Islet of Langerhans (tissue), 1 donor: ENCODE measurements around the gene TMCC2.

ENCODE experiments used
- FAIRE-seq: peaks from one replicate; lab custom pipeline; 2011; peaks lifted over from hg19 to GRCh38; lab: Jason Lieb, UNC

TMCC2 gene

DNA sequence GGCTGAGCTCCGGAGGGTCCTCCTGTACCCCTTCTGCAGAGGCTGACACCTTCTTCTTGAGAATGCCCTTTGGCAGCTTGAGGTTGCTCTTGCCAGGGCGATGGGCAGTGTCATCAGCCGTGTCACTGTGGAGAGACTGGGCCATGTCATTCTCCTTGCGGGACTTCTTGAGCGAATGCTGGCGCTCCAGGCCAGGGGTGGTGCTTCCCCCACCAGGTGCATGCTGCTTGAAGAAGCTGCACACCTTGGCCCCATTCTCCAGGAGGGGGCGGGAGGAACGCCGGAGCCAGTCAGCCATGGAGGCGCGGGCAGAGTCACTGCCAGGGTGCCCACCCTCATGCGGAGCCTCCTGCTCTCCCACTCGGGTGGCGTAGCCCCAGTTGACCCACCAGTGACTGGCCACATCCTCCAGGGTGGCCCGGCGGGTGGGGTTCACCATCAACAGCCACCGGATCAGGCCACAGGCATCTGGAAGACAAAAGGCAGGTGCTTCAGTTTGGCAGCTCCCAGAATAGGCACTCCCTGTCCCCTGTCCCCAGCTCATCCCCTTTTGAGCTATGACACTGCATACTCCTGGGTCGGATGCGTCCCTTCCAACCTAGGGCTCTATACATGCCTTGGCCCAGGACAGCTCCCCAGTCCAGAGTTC is 76.4 kb downstream of the TMCC2 start:
- FAIRE-seq: no peak

DNA sequence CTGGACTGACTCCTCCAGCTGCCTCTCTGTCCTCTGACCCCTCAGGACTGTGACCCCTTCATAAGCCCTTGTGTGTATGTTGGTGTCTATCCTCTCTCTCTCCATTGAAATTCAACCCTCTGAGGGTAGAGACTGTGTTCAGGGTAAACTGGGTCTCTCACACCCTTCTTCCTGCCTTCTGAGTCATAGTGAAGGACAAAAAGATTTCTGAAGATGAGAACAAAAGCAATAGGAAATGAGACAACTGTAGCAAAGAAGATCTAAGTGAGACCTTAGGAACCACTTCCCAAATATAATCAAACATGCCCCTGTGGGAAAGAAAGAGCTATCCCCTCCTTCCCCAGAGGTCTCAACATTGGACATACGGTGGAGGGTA is 76.9 kb downstream of the TMCC2 start:
- no peak for FAIRE-seq

DNA sequence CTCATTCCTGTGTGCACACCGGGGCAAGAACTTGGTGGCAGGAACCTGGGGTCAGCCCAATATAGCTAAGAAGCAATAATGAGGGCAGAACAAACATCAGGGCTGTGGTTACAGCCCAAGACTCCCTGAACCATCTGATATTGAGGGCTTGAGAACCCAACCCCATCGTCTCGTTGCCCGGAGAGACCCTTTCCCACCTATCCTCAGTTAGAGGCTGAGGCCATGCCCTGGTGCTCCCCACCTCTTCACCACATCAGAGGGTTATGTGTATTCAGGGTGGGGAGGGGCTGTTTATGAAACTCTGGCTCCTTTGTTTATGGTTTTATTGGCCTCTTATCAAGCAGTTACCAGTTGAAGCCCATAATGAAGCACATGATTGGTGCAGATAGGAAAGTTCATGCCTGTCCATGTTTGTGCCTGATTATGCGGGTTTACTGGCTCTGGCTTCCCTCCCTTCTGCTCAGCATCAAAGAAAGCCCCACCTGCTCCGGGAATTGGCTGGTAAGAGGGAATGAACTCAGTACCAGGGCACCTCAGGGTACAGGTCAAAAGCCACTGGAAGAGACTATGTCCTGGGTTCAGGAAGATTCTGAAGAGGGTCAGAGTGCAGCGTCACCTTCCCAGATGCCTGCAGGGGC is 79.3 kb downstream of the TMCC2 start:
- FAIRE-seq: no peak

DNA sequence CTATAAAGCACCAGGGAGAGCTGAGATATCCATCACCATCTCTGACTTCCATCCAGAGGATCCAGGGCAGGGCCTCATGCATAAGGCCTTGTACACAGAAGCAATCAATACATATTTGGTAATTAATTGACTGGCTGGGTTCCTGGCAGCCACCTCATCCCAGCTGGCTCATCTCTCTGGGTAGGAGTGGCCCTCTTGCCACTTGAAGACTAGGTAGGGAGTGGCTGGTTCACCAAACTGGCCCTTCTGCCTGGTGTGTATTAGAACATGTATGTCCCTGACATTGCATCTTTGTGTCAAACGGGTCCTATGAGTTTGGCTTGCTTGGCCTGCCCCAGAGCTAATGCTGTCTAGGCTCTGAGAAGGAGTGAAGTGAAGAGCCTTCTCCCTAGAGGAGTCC is 82.0 kb downstream of the TMCC2 start:
- FAIRE-seq: no peak

DNA sequence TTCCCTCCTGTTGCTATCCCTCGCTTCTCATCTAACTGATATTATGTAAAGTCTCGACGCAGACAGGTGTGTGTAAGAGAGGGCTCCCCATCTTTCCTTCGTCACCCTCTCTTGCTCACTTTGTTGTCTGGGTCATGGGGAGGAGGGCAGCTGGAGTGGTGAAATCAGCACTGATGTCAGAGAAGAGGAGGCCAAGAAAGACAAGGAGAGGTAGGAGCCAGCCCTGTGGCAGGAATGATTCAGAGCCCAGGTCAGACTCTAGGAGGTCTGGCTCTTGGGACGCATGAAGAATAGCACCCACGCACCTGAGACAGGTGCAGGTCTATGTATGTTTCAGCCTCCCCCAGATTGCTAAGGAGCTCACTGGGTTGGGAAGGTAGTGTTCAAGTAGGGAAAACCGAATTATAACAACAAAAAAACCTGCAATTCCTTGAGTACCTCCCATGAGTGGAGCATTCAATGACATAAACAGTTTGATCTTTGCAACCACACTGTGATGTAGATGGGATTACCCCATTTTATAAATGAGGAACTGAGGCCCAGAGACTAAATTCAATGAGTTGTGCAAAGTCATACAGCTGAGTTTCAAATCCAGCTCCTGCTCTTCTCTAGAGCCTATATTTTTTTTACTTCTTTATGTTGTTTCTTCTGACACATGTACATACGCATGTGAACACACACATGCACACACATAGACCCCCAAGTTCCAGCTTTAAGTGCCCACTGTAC is 83.4 kb downstream of the TMCC2 start:
- FAIRE-seq: no peak

DNA sequence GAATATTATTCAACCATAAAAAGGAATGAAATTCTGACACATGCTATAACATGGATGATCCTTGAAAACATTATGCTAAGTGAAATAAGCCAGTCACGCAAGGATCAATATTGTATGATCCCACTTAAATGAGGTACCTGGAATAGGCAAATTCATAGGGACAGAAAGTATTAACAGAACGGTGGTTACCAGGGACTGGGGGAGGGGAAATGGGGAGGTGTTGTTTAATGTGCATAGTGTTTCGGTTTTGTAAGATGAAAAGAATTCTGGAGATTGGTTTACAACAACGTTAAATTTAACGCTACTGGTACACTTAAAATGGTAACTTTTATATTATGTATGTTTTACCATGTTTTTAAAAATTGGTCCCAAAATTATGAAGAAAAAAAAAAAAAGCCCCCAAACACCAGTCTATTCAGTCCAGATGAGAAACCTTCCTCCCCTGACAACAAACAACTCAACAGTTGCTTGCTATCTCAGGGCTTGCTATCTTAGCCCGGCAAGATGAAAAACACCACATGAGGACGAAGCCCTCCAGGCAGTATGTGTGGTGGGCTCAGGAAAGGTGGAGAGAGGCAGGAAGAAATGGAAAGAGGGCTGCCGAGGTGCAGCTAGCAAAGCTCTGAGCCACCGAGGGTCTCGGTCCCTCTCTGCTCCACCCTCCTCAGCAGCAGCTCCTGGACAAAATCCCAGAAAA is 85.3 kb downstream of the TMCC2 start:
- no peak for FAIRE-seq

DNA sequence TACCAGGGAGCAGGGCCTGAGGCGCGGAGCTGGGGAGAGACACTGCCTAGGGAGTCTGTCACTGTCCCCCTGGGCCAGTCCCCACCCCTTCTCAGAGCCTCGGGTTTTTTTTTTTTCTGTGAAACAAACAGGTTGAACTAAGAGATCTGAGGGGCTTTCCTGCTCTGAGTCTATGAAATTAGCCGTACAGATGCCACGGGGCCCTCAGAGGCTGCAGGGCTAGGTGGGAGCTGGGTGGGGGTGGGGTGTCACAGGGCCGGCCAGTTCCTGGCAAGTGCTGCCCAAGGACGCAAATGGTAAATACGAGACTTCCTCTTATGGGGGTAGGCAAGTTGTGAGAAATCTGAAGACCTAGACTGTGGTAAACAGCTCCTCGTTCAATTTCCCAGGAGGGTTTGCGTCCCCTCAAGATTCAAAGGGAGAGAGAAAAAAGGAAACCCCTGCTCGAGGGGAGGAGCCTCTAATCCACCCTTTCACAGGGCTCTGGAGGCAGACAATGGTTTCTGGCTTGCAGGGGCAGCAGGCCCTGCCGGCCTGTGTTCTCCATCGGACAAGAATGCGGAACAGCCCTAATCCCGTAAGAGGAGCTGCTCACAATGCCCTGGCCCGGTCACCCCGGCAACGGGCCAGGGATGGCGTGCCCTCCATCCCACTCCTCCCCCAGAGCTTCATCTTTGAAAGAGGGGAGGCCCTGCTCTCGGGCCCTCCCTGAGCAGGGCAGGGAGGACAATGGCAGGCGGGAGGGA is 86.0 kb downstream of the TMCC2 start:
- no peak for FAIRE-seq

DNA sequence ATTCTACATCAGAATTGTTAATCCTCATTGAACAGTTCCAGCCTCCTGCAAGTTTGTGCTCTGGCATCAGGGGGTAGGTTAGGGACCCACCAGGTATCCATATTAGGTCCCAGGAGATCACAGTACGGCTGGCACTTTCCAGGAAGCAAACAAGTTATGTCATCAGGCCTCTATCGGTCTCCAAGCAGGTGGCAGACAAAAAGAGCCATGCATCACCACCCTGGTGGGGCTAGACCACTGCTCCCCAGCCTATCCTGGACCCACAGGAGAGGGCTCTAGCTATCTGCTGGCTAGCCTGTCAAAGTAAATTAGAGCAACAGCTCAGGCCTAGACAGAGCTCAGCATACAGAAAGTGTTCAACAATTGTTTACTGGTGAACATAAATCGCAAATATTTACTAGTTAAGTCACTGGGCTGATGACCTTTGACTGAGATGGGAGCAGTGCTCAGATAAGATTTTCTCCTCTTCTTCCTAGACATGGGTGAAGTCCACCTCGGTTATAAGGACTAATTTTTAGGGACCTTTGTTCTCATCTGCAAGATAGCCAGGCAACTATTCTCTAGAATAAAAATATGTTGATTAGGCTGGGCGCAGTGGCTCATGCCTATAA is 87.4 kb downstream of the TMCC2 start:
- no peak for FAIRE-seq

DNA sequence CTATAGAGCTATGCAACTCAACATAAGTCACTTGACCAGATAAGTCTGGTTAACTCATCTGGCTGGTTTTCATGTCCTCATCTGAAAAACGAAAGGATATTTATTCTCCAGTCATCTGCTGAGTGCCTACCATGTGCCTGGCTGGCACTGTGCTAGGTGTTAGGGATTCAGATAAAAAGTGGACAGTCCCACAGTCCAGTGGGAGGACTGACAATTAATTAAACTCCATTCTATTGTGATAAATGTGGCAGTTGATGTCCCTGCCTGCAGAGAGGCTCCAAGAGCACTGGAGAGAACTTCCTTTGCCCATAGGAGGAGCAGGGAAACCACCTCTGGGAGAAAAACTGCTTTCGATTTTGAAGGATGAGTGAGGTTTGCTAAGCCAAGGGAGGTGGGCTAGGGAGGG is 88.4 kb downstream of the TMCC2 start:
- FAIRE-seq: no peak

DNA sequence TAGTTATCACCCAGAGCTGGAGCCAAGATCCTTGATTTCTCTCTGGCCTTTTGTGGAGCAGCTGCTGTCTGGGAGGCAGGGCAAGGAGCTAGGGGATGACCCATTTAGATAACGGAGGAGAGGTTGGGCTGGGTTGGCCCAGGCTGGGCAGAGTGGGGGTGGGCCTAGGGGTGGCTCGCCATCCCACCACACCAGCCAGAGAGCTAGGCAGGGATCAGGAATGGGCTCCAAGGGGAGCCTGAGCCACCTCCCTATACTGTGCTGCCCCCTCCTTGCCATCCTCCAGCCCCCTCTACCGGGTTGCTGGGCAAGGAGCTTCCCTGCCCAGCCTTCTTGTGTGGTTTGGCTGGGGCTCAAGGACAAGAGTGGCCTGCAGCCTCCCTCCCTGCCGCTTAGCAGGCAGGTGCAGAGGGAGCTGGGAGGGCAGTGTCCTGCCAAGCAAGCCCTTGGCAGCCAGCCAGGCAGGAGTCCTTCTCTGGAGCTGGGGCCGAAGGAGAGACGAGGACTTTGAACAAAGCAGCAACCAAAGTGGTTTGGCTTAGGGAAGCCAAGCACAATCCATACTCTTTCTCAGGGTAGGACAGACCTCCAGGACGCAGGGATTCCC is 89.7 kb downstream of the TMCC2 start:
- no peak for FAIRE-seq

DNA sequence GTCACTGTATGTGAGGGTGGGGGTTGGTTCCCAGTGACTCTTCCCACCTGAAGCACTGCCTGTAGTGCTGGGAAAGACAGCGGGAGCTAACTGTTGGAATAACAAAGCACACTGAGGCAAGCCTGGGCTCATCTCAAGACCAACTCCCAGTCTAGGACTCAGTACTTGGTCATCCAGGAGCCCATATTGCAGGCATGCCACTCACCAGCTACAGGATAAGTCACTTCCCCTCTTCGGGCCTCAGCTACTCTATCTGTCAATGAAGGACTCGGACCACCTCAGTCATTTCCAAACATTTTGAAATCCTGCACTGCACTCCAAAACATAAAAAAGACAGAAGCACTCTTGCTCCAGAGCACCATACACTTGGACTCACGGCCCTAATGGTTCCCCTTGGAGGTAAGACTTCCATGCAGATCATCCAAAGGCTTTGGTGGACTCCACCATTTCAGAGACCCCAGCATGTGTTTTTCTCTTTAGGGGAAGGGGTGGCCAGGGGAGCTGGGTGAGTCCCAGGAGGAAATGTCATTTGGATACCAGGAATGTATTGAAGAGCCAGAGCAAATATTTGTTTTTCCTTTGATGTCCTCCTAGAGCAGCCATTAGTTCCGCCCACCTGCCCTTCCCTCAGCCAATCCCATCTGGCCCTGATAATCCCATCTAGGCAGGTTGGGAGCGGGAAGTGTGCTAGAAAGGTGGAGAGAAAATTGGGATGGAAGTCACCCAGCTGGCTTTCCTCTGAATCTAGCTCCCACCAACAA is 90.7 kb downstream of the TMCC2 start:
- FAIRE-seq: no peak

DNA sequence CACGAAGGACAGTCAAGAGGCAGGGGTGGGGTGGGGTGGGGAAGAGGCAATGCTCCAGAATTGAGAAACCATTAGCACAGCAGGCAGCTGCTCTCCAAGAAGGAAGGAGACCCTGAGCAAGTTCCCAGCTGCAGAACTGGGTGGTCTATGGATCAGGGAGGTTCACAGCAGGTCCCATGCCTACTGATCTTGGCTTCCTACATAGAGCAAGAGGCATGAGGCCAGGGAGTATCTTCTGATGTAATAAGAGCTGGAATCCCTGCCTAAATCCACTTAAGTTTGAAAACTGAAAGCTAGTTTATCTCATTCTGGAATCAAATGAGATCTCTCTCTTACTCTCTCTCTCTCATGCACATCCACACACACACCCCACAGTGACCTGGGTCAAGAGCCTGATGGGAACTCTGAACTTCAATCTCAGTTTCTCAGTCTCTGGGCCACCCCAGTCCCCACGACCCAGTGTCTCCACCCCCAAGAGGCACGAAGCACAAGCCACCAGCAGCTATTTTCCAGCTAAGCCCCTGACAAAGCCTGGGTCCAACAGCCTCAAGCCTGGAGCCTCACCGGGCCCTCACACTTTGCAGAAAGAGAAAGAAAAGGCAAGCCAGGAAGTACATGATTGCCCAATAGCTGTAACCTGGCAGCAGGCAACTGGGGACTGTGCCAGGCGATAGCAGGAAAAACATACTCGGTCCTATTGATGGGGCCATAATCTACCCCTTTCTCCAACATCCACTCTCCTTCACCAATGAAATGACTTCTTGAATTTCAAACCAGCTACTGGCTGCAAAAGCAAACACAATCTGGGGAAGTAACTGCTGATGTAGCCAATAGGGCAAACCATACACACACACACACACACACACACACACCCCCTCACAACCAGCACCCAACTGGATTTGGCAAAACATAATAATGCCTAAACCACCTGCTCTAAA is 91.6 kb downstream of the TMCC2 start:
- no peak for FAIRE-seq

DNA sequence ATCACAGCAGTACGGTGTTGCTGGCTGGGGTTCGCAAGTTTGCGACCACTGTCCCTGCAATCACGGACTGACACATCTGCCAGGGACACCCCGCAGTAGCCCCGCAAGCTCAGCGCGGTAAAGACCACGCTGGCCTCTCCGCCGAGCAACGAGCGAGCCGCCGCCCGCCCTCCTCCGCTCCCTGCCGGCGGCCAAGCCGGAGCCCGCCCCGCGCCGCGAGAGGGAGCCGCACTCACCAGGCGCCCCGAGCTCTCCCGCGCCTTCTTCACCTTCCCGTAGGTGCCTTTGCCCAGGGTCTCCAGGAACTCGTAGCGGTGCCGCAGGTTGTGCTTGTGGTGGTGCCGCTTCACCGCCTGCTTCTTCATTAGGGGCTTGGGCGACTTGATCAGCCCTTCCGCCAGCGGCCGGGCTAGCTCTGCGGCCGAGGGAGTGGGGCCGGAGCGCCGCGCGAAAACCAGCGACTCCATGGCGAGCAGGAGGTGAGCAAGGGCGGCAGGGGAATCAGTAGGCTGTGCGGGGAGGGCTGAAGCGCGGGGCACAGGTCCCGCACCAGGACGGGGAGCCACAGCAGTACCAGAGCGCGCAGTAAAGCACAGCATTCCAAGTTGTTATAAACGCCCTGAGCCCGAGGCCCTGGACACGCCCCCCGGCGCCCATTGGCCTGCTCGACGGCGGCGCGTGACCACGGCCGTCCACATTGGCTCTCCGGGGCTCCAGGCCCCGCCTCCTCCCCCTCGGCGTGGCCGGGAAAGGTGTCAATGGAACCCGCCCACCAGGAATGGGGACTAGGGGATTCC is 93.6 kb downstream of the TMCC2 start, which contains the start of gene NUAK2:
Gene NUAK2 (minus strand): TSS at position 584 of the 797 bp plus-strand sequence. CDS start 117 bp downstream, at position 467.
- no peak for FAIRE-seq

DNA sequence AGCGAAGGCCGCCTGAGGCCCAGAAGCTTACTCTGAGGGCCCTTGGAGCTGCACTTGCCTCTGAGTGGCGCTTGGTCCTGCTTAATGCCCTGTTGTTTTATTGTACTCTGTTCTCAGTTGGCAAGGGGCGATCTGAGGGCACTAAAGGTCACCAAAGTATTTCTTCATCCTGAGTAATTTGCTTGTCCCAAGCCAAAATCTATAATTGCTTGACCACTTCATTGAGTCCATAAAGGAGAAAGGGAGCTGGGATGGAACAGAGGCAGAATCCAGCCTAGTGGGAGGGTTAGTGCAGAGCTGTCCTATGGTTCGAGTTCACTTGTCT is 94.2 kb downstream of the TMCC2 start:
- no peak for FAIRE-seq
